ENCODE results near the gene NME3. TPM values are rescaled to one million over a fixed set of nuclear protein-coding genes. Genes with fewer than 3 reads are reported as not detected.

The NME3 gene
- total RNA-seq, 1 experiment from 2014 or later: 86.8 TPM

DNA sequence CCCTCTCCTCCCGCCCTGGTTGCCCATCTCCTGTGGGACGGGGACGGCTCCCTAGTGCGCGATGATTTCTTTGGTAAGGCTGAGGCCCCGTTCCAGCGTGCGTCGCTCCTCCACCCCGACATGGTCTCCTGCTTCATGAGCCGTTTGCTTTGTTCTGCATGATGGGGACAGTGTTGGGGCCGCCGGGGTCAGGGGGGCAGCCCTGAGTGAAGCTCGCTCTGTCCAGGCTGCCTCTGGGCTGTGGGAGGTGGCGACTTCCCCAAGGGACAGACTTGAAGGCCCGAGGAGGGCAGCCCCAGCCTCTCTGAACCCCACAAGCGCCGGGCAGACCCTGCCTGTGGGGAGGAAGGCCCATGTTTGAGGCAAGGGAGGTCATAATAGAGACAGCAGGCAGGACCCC, 12.4 kb downstream of the NME3 start:
- no peak for DNase-seq (ENCODE audit: low spot score)

DNA sequence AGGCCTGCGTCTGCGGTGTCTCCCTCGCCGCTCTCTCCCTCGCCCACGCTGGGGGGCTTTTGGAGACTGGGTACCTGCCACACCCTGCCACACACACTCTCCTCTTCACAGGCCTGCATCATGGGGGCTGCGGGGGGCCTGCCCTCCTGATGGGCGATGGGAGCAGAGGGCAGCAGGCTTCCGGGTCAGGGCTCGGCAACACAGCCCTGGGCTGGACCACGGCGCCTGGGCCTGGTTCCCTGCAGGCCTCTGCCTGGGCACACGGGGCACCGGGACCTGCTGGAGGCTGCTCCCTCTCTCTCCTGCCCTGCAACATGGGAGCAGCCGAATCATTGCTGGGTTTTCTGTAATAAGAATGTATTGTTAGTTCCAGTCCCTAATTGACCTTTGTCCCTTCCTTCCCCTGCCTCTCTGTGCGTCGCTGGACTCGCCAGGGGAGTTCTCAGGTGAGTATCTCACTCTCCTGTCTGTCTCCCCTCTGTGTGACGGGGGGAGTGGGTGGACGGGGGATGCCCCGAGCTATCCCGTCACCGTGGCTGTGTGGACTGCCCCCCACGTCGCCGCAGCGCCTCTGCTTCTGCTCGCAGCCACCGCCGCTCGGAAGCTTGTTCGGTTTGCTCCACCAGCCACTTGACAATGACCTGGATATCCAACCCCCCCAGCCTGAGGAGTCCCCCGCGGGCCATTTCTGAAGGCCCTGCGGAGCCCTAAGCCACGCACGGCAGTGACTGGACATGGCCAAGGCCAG, 13.5 kb downstream of the NME3 start:
- CTCF ChIA-PET: no interaction called here
- peaks cover 4% of the 10 kb centered on the region; the same call in 1 of the 2 replicates for H3K36me3 Mint-ChIP-seq
- POLR2A ChIA-PET: no interaction called here
- no peak overlapping the region for H3K4me3 Mint-ChIP-seq
- DNase-seq (ENCODE audit: low spot score) (no peak), ATAC-seq (no peak)
- H3K27me3 Mint-ChIP-seq (ENCODE audit: low read depth): no peaks in the 10 kb centered on the region
- TF ChIP-seq JUN (CRISPR knock-in tag; IDR thresholded peaks at IDR 0.05) (no peak), MYBL2 (CRISPR knock-in tag; IDR thresholded peaks at IDR 0.05) (no peak), ZNF671 (CRISPR knock-in tag; IDR thresholded peaks at IDR 0.05) (no peak), GRHL2 (CRISPR knock-in tag; IDR thresholded peaks at IDR 0.05; ENCODE audit: insufficient replicate concordance, severe bottlenecking) (no peak), JAZF1 (CRISPR knock-in tag; IDR thresholded peaks at IDR 0.05) (no peak), NFYB (CRISPR knock-in tag; conservative IDR thresholded peaks at IDR 0.05; ENCODE audit: low read depth) (no peak), NFE2L1 (CRISPR knock-in tag; IDR thresholded peaks at IDR 0.05) (no peak)
- no peak overlapping the region for H3K27ac Mint-ChIP-seq
- H3K4me1 Mint-ChIP-seq: no peaks in the 10 kb centered on the region
- no peaks in the 10 kb centered on the region for H3K9me3 Mint-ChIP-seq

More for the DNA sequence above, 12.4 kb downstream of the NME3 start:
- CTCF ChIA-PET: no interaction called here
- TF ChIP-seq, protein P1, sequence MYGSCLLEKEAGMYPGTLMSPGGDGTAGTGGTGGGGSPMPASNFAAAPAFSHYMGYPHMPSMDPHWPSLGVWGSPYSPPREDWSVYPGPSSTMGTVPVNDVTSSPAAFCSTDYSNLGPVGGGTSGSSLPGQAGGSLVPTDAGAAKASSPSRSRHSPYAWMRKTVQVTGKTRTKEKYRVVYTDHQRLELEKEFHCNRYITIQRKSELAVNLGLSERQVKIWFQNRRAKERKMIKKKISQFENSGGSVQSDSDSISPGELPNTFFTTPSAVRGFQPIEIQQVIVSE (CRISPR knock-in tag; IDR thresholded peaks at IDR 0.05; ENCODE audit: borderline replicate concordance): no peak
- TF ChIP-seq ZNF423 (CRISPR knock-in tag; IDR thresholded peaks at IDR 0.05) (no peak), CREB1 (CRISPR knock-in tag; IDR thresholded peaks at IDR 0.05) (no peak), SMAD4 (CRISPR knock-in tag; IDR thresholded peaks at IDR 0.05) (no peak), TEAD4 (CRISPR knock-in tag; IDR thresholded peaks at IDR 0.05) (no peak)
- TF ChIP-seq, protein P2, sequence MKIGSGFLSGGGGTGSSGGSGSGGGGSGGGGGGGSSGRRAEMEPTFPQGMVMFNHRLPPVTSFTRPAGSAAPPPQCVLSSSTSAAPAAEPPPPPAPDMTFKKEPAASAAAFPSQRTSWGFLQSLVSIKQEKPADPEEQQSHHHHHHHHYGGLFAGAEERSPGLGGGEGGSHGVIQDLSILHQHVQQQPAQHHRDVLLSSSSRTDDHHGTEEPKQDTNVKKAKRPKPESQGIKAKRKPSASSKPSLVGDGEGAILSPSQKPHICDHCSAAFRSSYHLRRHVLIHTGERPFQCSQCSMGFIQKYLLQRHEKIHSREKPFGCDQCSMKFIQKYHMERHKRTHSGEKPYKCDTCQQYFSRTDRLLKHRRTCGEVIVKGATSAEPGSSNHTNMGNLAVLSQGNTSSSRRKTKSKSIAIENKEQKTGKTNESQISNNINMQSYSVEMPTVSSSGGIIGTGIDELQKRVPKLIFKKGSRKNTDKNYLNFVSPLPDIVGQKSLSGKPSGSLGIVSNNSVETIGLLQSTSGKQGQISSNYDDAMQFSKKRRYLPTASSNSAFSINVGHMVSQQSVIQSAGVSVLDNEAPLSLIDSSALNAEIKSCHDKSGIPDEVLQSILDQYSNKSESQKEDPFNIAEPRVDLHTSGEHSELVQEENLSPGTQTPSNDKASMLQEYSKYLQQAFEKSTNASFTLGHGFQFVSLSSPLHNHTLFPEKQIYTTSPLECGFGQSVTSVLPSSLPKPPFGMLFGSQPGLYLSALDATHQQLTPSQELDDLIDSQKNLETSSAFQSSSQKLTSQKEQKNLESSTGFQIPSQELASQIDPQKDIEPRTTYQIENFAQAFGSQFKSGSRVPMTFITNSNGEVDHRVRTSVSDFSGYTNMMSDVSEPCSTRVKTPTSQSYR (CRISPR knock-in tag; IDR thresholded peaks at IDR 0.05): no peak
- TF ChIP-seq, protein P3, sequence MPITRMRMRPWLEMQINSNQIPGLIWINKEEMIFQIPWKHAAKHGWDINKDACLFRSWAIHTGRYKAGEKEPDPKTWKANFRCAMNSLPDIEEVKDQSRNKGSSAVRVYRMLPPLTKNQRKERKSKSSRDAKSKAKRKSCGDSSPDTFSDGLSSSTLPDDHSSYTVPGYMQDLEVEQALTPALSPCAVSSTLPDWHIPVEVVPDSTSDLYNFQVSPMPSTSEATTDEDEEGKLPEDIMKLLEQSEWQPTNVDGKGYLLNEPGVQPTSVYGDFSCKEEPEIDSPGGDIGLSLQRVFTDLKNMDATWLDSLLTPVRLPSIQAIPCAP (CRISPR knock-in tag; IDR thresholded peaks at IDR 0.05): no peak
- no peak for ATAC-seq
- Mint-ChIP-seq H3K9me3 (no peaks in the 10 kb centered on the region), H3K27ac (no peak overlapping the region), H3K4me3 (no peak overlapping the region), H3K27me3 (ENCODE audit: low read depth) (no peaks in the 10 kb centered on the region), H3K36me3 (peaks cover 3% of the 10 kb centered on the region; the same call in 1 of the 2 replicates), H3K4me1 (no peaks in the 10 kb centered on the region)
- POLR2A ChIA-PET: no interaction called here

DNA sequence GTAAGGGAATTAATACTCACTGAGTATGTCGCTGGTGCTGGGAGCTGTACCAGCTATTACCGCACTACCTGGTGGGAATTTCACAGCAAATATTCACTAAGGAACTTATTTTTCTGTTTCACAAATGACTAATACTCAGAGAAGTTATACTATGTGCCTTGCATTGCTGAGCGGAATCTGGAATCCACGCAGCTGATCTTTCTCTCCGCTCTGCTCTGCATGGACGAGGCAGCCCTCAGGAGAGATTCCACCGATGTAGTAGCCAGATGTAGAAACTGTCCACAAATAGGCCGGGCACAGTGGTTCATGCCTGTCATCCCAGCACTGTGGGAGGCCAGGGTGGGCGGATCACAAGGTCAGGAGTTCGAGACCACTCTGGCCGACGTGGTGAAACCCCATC, 17.1 kb downstream of the NME3 start:
- Mint-ChIP-seq H3K27me3 (ENCODE audit: low read depth) (no peaks in the 10 kb centered on the region), H3K4me3 (no peak overlapping the region), H3K27ac (no peak overlapping the region), H3K36me3 (peaks cover 11% of the 10 kb centered on the region; the same call in 1 of the 2 replicates), H3K4me1 (no peaks in the 10 kb centered on the region), H3K9me3 (no peaks in the 10 kb centered on the region)
- TF ChIP-seq FOXP1 (CRISPR knock-in tag; IDR thresholded peaks at IDR 0.05; ENCODE audit: borderline replicate concordance): no peak
- TF ChIP-seq CBFB (CRISPR knock-in tag; IDR thresholded peaks at IDR 0.05; ENCODE audit: low read depth): no peak
- no peak for TF ChIP-seq ZNF138 (CRISPR knock-in tag; conservative IDR thresholded peaks at IDR 0.05)
- TF ChIP-seq, protein P1 (CRISPR knock-in tag; IDR thresholded peaks at IDR 0.05; ENCODE audit: borderline replicate concordance): no peak
- TF ChIP-seq NFATC4 (CRISPR knock-in tag; IDR thresholded peaks at IDR 0.05): no peak
- TF ChIP-seq, protein P4, sequence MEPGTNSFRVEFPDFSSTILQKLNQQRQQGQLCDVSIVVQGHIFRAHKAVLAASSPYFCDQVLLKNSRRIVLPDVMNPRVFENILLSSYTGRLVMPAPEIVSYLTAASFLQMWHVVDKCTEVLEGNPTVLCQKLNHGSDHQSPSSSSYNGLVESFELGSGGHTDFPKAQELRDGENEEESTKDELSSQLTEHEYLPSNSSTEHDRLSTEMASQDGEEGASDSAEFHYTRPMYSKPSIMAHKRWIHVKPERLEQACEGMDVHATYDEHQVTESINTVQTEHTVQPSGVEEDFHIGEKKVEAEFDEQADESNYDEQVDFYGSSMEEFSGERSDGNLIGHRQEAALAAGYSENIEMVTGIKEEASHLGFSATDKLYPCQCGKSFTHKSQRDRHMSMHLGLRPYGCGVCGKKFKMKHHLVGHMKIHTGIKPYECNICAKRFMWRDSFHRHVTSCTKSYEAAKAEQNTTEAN (CRISPR knock-in tag; IDR thresholded peaks at IDR 0.05): no peak
- TF ChIP-seq, protein P5, sequence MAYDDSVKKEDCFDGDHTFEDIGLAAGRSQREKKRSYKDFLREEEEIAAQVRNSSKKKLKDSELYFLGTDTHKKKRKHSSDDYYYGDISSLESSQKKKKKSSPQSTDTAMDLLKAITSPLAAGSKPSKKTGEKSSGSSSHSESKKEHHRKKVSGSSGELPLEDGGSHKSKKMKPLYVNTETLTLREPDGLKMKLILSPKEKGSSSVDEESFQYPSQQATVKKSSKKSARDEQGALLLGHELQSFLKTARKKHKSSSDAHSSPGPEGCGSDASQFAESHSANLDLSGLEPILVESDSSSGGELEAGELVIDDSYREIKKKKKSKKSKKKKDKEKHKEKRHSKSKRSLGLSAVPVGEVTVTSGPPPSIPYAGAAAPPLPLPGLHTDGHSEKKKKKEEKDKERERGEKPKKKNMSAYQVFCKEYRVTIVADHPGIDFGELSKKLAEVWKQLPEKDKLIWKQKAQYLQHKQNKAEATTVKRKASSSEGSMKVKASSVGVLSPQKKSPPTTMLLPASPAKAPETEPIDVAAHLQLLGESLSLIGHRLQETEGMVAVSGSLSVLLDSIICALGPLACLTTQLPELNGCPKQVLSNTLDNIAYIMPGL (CRISPR knock-in tag; IDR thresholded peaks at IDR 0.05): no peak
- no peak for TF ChIP-seq SMAD4 (CRISPR knock-in tag; IDR thresholded peaks at IDR 0.05)
- DNase-seq (ENCODE audit: low spot score): no peak
- ChIA-PET CTCF (interaction anchor here (1.8 kb wide), 1 partner anchor 31 kb away, joined by 6 read pairs; no protein-coding TSS in a partner anchor), POLR2A (no interaction called here)
- no peak for ATAC-seq
